HL-60 (cell line): ENCODE results near the gene ZSCAN21.

Experiments used
- DNase-seq, 2 experiments: peaks; one replicate each; pipeline ENCODE4 v3.0.0-alpha.2; 2010 to 2020; ENCODE audit warnings: low read depth in 1 of 2, low spot score in 1 of 2
- H3K27ac ChIP-seq: fragments of 250-450 bp; sonication (Bioruptor Pico); replicated peaks from 2 replicates; pipeline ENCODE4 v1.5.1; 2020; ENCODE audit warnings: mild to moderate bottlenecking, moderate library complexity
- H3K27me3 ChIP-seq: fragments of 250-450 bp; sonication (Bioruptor Pico); 2 replicates; pipeline ENCODE4 v1.5.1; 2021; ENCODE audit warnings: mild to moderate bottlenecking, moderate library complexity; ENCODE audit not compliant: insufficient read depth, poor library complexity, severe bottlenecking
- H3K4me3 ChIP-seq: replicated peaks from 2 replicates; pipeline ENCODE4 v1.5.1; 2011; ENCODE audit warnings: mild to moderate bottlenecking, control low read depth, low read length; ENCODE audit not compliant: insufficient read depth
- GABPA ChIP-seq: IDR thresholded peaks from 2 replicates; pipeline ENCODE4 v1.6.1; 2012; ENCODE audit warnings: low read depth
- POLR2AphosphoS5 ChIP-seq: IDR thresholded peaks from 2 replicates; pipeline ENCODE4 v1.6.1; 2012; ENCODE audit warnings: low read depth
- SPI1 ChIP-seq: IDR thresholded peaks from 2 replicates; pipeline ENCODE4 v1.6.1; 2012; ENCODE audit warnings: low read depth, mild to moderate bottlenecking, borderline replicate concordance
- TF ChIP-seq, protein P1 (sequence below): IDR thresholded peaks from 2 replicates; pipeline ENCODE4 v1.6.1; 2012; ENCODE audit warnings: low read depth; ENCODE audit not compliant: insufficient replicate concordance
- TF ChIP-seq, protein P2 (sequence below): IDR thresholded peaks from one replicate; pipeline ENCODE4 v1.5.1; 2011; ENCODE audit warnings: low read length, control low read depth, inconsistent platforms; ENCODE audit not compliant: insufficient read depth

ZSCAN21 gene

DNA sequence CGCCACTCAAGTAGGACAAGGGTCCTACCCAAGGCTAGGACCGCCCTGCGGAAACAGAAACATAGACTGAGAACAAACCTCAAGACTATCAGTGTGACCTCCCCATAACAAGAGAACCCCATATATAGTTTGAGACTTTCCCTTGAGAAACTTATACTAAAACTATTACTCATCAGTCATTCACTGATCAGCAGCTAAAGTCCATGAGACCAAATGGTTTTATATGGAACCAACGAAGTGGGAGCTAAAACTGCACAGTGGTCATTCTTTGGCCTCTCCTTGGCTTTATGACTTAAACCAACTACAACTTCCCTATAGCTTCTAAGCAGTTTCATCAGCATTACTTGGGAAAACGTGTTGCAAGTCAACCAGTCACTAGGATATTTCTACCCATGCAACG lies 13.7 kb upstream of the ZSCAN21 start:
- no peak for TF ChIP-seq POLR2AphosphoS5
- TF ChIP-seq, protein P1, sequence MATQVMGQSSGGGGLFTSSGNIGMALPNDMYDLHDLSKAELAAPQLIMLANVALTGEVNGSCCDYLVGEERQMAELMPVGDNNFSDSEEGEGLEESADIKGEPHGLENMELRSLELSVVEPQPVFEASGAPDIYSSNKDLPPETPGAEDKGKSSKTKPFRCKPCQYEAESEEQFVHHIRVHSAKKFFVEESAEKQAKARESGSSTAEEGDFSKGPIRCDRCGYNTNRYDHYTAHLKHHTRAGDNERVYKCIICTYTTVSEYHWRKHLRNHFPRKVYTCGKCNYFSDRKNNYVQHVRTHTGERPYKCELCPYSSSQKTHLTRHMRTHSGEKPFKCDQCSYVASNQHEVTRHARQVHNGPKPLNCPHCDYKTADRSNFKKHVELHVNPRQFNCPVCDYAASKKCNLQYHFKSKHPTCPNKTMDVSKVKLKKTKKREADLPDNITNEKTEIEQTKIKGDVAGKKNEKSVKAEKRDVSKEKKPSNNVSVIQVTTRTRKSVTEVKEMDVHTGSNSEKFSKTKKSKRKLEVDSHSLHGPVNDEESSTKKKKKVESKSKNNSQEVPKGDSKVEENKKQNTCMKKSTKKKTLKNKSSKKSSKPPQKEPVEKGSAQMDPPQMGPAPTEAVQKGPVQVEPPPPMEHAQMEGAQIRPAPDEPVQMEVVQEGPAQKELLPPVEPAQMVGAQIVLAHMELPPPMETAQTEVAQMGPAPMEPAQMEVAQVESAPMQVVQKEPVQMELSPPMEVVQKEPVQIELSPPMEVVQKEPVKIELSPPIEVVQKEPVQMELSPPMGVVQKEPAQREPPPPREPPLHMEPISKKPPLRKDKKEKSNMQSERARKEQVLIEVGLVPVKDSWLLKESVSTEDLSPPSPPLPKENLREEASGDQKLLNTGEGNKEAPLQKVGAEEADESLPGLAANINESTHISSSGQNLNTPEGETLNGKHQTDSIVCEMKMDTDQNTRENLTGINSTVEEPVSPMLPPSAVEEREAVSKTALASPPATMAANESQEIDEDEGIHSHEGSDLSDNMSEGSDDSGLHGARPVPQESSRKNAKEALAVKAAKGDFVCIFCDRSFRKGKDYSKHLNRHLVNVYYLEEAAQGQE = no peak
- TF ChIP-seq GABPA = no peak
- TF ChIP-seq SPI1 = no peak
- TF ChIP-seq, protein P2, sequence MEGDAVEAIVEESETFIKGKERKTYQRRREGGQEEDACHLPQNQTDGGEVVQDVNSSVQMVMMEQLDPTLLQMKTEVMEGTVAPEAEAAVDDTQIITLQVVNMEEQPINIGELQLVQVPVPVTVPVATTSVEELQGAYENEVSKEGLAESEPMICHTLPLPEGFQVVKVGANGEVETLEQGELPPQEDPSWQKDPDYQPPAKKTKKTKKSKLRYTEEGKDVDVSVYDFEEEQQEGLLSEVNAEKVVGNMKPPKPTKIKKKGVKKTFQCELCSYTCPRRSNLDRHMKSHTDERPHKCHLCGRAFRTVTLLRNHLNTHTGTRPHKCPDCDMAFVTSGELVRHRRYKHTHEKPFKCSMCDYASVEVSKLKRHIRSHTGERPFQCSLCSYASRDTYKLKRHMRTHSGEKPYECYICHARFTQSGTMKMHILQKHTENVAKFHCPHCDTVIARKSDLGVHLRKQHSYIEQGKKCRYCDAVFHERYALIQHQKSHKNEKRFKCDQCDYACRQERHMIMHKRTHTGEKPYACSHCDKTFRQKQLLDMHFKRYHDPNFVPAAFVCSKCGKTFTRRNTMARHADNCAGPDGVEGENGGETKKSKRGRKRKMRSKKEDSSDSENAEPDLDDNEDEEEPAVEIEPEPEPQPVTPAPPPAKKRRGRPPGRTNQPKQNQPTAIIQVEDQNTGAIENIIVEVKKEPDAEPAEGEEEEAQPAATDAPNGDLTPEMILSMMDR = no peak
- Histone ChIP-seq H3K27ac (no peak overlapping the region), H3K27me3 (no peaks in the 10 kb centered on the region), H3K4me3 (no peak overlapping the region)
- DNase-seq = no peak

DNA sequence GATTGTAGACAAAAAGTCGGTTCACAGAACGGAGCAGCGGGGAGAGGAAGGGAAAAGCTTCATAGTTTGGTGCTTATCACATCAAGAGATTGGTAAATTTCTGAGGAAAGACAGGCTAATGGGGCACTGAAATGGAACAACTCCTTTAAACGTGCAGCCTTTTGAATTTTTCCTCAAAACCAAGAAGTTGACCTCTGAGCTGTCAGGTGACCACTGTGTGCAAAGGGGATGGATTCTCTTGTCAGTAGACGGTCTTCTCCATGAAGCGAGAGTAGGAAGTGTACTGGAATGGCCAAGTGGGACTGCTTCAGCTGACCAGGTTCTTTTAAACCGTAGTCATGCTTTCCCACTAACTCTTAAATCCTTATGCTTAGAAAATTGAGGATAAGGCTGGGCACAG lies 11.2 kb upstream of the ZSCAN21 start:
- TF ChIP-seq, protein P1 = no peak
- TF ChIP-seq GABPA (no peak), SPI1 (no peak), POLR2AphosphoS5 (no peak)
- TF ChIP-seq, protein P2 = no peak
- no peak for DNase-seq
- no peaks in the 10 kb centered on the region for H3K27me3 ChIP-seq
- H3K4me3 ChIP-seq = no peak overlapping the region
- H3K27ac ChIP-seq = no peak overlapping the region

DNA sequence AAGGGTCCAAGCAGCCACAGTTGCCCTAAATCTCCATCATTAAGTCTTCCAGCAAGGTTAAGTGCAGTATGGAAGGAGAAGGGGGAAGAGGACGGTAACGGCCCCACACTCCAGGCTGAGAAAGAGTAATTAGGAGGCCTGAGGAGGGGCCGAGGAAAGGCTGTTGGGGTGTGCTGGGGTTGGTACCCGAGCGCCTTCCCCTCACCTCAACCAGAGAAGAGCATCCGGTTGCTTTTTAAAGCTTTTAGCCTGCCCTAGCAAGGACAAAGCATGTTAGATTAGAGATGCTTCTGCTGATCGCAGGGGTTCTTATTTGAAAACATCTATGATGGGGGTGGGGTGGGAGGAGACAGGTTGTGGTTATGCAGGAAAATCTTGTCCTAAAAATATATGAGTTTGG lies 9.0 kb upstream of the ZSCAN21 start:
- Histone ChIP-seq H3K27ac (no peak overlapping the region), H3K27me3 (no peaks in the 10 kb centered on the region), H3K4me3 (no peak overlapping the region)
- no peak for DNase-seq
- TF ChIP-seq, protein P2 = no peak
- TF ChIP-seq SPI1 (no peak), POLR2AphosphoS5 (no peak), GABPA (no peak)
- TF ChIP-seq, protein P1 = no peak
